HG03378 (cell line): Measurements from ENCODE around the gene ITK.
A peak's percentile ranks its signal among the peaks of the same experiment; 100 is the strongest.

Source experiments
- ATAC-seq: cut with Tn5 transposase; IDR thresholded peaks from one replicate; pipeline ENCODE4 v1.9.1; 2021; ENCODE audit warnings: mild to moderate bottlenecking, moderate library complexity; ENCODE audit not compliant: unreplicated experiment

The ITK gene

DNA sequence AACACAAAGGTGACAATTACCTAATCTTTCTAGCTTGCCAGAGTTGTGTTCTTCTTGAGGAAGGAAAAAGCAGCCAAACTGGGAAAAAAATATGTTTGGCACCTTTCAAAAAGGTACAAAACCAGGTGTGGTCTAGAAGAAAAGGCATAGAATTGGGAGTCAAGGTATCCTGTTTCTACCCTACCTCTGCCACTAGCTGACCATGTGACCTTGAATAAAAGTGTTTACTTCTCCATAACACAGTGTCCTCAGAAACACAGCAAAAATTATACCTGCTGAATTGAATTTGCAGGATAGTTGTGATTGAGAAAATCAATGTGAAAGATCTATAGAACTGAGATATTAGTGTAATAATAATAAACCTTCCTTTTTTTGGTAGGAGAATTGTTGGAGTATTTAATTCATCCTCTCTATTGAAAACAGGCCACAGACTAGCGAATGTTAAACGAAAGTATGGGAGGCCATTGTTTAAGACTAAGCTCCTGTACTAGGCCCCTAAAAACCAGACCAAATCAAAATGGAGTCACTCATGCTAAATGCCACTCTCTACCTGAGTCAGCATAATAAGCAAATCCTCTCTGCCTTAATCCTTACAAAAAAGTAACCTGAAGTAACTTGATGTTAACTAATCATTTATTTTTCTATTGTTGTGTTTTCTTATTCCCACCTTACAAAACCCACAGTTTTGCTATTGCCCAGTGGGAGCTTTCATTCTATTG lies 97.8 kb downstream of the ITK start:
- no peak for ATAC-seq

DNA sequence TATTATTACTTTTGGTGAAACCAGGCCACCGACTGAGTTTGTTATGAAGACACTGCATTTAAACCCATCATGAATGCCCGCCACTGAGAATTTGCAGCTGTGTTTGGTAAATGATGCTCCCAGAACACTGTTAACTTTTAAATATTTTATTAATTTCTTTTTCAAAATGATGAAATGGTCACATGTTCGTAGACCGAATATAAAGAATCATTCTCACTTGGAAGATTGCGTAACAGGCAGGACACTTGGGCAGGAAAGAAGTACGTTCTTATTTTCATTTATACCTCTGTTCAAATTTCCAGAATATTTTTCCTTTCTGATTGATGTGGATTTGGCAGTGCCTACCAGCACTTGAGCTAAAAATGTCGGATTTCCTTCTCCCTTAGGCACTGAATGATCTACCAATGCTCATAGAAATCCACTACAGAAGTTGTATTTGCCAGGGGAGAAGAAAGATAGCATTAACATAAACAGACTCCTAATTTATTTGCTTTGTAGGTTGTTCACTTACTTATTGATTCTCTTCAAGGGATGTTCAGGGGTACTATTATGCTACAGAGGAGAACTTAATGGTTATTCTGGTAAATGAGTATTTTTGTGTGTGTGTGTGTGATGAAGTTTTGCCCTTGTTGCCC lies 99.1 kb downstream of the ITK start:
- no peak for ATAC-seq

DNA sequence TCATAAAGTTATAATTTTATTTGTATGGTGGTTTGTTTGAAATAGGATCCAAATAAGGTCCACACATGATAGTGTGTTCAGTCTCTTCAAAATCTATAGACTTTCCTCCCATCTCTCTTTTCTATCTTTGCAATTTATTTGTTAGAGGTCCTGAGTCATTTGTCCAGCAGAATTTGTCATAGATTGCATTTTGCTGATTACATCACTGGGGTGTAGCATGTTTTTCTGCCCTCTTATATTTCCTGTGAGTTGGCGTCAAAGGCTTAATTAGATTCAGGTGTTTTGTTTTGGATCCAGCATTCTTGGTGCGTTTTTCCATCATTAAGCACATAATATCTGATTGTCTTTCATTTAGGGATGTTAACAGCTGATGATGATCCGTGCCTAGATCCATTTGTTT lies 100.3 kb downstream of the ITK start:
- no peak for ATAC-seq

DNA sequence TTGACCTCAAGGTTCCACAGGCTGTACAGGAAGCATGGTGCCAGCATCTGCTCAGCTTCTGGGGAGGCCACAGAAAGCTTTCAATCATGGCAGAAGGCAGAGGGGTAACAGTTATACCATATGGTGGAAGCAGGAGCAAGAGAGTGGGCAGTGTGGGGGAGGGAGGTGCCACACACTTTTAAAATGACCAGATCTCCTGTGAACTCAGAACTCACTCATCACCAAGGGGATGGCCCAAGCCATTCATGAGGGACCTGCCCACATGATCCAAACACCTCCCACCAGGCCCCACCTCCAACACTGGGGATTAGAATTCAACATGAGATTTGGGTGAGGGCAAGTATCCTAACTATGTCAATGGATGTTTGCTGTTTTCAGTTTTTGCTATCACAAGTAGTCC lies 101.5 kb downstream of the ITK start:
- ATAC-seq = no peak

DNA sequence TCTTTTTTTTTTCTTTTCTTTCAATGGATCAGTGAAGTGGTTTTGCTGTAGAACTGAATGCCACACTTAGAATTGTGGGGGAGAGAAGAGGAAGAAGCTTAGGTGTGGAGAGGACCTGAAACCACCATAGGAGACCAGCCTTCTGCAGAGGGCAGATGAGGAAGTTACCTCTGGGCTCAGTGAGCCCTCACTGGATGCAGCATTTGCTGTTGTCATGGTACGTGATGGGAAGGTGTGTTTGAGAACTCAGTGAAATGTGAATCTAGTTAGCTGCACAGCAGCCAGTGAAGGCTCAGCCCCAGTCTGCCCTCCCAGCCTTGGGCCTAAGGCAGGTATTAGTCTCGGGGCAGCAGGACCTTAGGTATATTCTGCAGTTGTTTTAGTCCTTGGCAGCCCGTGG lies 102.8 kb downstream of the ITK start:
- ATAC-seq = peak; percentile 99

DNA sequence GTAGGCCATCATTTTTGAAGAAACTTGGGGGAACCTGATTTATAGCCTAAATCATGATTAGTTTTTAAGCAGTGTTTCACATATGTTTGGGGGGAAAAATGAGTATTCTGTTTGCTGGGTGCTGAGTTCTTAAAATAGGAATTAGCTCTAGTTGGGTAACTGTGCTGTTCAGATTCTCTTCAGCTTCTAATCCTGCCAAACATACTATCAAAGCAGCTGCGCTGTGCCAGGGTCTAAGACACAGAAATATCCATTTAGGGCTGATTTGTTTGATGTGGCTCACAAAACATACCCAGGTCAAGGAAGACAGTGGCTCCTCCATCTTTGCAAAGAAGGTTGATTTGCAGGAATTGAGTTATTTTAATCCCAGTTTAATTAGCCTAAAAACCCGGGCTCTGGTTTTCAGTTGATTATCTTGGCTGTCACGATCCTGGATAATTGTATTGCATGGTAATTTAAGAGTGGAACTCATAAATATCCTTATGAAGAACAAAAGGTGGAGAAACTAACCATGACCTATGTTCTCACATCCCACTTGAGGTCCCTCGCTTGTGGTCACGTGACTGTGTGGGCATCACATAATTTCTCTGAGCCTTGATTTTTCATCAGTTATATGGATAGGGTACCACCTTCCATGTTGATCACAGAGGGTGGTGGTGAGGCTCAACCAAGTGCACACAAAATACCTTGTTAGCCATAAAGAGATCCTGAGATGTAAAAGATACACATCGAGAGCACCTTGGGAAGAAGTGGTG lies 104.0 kb downstream of the ITK start:
- no peak for ATAC-seq

DNA sequence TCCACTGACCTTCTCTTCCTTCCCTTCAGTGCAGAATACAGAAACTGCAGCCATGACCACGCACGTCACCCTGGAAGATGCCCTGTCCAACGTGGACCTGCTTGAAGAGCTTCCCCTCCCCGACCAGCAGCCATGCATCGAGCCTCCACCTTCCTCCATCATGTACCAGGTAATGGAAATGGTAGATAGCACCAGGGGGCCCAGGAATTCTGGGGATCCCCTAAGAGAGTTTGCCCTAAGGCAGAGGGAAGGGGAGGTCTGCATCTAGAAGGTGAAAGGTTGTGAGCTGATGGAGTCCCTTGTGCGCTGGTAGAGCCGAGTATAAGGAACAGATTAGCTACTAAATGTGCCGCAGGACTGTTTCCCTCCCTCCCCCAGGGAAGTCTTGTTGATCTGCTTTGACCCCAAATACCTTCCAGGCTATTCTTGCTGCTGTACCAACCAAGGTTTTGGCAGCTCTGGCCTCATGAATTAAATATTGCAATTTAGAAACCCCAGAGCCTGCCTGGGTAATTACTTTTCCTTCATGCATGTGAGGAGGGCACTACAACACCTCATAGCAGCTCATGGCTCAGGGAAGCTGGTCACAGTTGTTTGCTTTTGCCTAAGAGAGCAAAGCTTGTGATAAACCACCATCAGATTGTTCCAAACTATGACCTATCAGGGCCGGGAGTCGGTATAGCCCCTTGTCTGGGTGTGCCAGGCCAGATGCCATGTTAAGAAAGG lies 104.8 kb downstream of the ITK start:
- ATAC-seq = no peak

DNA sequence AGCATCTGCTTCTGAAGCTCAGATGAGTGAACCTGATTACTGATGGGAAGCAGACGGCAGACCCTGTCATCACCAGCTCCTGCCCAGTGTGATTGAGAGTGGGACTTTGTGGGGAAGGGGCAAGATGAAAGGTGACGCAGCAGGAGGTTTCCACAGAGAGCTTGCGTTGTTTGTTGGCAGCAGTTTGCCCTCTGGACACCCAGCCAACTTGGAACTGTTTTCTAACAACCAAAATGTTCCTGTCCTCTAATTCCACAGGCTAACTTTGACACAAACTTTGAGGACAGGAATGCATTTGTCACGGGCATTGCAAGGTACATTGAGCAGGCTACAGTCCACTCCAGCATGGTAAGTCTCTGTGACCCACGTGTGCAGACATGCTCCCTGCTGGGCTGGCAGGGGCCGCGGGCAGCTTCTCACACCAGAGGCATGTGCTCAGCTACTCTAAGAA lies 106.1 kb downstream of the ITK start:
- no peak for ATAC-seq

DNA sequence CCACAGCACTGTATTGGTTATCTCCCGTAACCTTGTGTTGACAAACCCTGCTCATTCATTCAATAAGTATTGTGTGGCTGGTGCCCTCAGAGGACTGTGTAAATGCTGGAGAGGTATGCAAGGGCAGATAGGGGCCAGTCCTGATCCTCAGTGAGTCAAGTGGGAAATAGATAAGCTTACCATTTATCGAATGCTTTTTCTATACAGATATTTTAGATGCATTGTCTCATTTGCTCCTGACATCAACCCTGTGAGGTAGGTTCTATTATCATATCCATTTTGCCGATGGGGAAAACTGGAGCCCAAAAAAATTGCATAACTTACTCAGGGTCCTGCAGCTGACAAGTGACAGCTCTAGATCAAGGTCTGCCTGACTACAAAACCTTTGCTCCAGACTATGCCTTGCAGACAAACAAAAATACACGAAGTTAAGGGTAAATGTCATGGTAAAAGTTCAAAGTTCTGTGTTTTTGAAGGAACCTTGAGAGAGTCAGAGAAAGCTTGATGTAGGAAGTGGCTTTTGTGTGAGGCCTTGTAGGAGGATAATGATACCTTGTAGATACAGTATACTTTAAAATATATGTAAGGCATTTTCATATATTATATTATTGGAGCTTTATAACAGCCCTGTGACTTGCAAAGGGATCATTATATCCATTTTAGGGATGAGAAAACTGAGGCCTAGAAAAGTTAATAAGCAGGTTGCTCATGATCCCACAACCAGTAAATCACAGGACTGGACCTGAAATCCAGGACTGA lies 107.9 kb downstream of the ITK start:
- no peak for ATAC-seq

DNA sequence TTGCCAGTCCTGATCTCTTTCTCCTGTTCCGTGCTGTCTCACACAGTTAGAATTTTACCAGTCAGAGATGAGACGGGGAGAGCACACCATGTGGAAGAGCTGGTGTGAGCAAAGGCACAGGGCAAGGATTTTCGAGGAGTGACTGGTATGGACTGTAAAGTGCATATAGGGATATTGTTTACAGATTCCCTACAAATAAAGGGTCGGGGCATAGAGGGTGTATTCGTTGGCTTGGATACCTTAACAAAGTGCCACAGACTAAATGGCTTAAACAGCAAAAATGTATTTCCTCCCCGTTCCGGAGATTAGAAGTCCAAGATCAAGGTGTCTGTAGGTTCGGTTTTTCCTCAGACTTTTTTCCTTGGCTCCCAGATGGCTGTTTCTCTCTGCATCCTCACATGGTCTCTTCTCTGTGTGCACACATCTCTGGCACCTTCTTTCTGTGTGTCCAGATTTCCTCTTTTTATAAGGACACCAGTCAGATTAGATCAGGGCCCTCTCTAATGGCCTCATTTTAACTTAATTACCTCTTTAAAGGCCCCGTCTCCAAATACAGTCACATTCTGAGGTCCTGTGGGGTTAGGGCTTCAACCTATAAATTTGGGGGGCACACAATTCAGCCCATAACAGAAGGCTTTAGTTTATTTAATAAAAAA lies 108.7 kb downstream of the ITK start:
- no peak for ATAC-seq

DNA sequence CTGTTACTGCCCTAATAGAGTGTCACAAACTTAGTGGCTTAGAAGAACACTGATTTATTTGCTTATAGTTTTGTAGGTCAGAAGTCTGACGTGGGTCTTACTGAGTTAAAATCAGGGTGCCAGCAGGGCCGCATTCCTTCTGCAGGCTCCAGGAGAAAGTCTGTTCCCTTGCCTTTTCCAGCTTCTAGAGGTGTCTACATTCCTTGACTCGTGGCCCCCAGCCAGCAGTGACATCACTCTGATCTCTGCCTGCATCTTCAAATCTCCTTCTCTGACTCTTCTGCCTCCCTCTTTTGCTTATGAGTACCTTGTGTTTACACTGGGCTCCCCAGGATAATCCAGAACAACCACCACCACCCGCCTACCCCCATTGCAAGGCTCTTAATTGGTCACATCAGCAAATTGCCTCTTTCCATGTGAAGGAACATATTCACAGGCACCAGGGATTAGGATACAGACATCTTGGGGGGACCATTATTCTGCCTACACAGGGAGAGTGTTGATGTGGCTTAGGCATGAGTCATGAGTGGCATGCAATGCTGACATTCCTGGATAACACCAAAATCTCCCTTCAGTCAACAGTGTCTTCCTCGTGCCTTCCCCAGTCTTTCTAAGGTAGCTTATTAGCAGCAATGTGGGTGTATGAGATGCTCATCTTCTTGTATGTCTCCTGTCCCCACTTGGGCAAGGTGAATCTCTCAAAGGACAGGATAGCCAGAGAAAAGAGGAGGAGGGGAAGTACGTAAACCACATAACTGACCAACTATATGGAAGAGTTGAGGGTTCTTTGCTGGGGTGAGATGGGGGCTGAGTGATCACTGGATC lies 109.7 kb downstream of the ITK start:
- no peak for ATAC-seq

DNA sequence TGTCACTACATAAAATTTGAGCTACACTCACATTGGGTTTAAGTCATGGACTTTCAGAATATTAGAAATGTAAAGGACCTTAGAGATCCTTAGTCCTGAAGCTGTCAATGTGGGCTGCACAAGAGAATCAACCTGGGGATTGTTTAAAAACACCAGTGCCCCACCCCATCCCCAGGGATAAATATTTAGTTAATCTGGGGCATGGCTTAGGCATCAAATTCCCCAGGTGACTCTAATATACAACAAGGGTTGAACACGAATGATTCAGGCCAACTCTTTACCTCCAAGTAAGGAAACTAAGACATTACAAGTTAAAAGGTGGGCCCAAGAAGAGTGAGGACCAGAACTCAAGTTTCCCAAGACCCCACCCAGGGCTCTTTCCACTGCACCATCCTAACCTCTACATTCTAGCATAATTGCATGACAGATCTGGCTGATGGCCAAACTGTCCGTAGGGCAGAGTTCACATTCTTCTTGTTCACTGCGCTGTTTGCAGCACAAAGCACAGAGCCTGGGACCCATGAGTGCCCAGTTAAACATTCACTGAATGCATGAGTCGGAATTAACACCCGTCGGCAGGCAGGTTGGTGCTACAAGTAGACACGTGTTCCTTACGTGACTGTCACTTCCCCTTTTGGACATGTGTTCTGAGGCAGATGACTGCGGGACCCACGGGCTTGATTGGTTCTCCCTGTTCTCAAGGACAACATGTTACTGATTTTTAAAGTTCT lies 110.5 kb downstream of the ITK start:
- peak; percentile 94 for ATAC-seq

DNA sequence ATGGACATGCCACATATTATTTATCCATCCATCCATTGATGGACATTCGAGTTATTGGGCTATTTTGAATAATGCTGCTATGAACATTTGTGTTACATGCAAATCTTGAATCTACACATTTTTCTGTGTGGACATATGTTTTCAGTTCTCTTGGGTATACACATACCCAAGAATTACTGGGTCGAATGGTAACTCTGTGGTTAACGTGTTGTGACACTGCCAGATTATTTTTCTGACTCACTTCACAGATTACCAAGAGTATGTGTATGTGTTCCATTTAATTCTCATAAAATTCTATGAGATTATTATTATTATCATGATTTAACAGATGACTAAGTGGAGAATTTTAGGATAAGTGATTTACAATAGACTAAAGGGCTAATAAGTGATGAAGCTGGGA lies 112.0 kb downstream of the ITK start:
- ATAC-seq = no peak

DNA sequence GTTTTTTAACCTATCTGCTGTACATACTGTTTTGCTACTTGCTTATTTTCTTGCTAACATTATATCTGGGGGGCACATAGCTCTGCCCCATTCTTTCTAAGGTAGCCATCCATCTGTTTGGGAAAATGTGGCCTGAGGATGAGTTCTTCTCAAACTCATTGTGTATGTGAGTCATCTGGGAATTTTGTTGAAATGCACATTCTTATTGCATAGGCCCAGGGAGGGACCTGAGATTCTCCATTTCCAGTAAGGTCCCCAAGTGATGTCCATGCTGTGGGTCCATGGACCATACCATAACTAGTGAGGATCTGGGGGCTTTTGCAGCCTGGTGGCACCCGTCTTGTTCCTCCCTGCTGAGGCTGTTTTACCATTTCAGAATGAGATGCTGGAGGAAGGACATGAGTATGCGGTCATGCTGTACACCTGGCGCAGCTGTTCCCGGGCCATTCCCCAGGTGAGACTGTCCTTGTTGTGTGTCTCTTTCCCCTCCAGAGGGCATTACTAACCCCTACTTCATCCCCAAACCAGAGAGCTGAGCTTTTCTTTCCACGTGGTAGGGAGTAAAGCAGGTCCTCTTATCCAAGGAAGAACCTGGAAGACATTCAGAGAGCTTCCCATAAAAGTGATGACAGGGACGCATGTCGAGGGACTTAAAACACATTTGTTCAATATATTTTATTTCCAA lies 113.9 kb downstream of the ITK start:
- ATAC-seq = no peak

DNA sequence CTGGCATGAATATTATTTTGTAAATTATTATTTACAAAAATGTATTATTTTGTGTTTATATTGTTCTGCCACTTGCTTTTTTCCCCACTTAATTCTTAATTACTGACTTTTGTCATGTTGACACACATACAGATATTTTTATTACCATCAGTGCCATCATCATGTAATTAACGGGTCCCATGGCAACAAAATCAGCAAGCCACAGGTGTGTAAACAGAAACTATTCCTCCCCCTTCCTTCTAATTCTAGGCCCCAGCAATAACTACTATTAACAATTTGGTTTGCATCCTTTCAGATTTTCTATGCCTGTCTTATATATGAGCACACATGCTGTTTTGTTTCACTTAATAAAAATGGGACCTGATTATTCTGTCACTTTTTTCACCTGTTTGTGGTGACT lies 114.6 kb downstream of the ITK start:
- no peak for ATAC-seq

DNA sequence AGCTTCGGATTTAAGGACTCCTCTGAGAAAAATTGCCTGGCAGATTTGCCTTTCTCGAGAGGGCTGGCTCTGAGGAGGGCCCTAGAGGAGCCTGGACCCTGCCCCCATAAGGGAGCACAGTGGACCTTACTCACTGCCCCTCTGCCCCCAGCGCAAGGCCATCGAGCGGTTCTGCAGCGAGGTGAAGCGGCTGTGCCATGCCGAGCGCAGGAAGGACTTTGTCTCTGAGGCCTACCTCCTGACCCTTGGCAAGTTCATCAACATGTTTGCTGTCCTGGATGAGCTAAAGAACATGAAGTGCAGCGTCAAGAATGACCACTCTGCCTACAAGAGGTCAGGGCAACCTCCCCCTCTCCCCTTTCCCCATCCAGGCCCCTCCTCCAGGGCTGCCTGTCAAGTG lies 119.9 kb downstream of the ITK start:
- no peak for ATAC-seq

DNA sequence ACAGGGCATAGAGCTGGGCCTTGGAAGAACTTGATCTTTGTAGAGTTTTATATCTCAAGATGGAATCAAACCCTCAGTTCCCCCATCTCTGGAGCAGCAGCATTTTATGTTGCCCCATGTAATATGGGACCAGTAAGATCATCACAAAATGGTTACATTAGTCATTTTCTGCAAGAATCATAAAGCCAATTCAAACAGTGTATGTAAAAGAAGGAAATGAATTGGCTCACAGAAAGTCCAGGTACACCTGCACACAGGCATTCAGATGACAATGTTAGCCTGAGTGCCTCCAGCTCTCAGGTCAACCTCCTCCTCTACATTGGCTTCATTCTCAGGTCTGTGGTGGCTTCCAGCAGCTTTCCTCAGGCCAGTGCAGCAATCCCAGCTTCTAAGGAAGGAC lies 120.4 kb downstream of the ITK start:
- ATAC-seq = no peak

DNA sequence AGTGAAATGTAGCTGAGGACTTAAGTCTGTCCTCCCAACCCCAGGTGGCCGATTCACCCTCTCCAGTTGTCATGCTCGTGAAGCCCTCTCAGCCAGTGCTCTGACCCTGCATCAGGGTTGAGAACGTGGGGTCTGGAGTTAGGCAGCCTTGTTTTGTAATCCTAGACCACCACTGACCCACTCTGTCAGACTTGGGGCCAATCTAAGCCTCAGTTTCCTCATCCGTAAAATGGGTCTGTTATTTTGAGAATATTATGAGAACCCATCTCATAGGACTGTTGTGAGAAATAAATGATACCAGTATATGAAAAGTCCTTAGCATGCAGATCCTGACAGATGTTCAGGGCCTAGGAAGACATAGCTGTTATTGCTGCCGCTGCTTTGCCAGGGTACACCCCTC lies 122.4 kb downstream of the ITK start:
- no peak for ATAC-seq
